GM20000 (cell line): ENCODE data around the gene FUBP1.

Experiments used
- DNase-seq: peaks from one replicate; pipeline ENCODE4 v3.0.0; 2012; ENCODE audit warnings: low spot score
- TF ChIP-seq, protein P1 (sequence below): IDR thresholded peaks from 2 replicates; pipeline ENCODE4 v1.5.1; 2012; ENCODE audit warnings: mild to moderate bottlenecking, control low read depth; ENCODE audit errors: extremely low read depth, missing control alignments

The FUBP1 gene

DNA sequence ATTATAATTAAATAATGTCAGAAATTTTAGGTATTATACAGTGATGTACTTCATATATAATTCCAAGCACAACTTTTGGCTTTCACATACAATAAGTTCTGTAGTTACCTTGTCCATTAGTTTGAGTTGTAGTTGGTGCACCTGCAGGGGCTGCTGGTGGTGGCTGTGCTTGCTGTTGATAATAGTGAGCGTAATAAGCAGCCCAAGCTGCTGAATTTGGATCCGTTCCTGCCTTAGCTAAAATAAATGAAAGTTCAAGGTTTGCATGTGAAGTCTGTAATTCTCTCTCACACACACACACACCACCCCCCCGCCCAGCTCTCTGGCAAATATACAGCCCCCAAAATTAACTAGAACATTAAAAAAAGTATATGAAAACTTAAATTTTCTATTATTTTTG lies 22.4 kb downstream of the FUBP1 start:
- TF ChIP-seq, protein P1, sequence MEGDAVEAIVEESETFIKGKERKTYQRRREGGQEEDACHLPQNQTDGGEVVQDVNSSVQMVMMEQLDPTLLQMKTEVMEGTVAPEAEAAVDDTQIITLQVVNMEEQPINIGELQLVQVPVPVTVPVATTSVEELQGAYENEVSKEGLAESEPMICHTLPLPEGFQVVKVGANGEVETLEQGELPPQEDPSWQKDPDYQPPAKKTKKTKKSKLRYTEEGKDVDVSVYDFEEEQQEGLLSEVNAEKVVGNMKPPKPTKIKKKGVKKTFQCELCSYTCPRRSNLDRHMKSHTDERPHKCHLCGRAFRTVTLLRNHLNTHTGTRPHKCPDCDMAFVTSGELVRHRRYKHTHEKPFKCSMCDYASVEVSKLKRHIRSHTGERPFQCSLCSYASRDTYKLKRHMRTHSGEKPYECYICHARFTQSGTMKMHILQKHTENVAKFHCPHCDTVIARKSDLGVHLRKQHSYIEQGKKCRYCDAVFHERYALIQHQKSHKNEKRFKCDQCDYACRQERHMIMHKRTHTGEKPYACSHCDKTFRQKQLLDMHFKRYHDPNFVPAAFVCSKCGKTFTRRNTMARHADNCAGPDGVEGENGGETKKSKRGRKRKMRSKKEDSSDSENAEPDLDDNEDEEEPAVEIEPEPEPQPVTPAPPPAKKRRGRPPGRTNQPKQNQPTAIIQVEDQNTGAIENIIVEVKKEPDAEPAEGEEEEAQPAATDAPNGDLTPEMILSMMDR, result no peak
- no peak for DNase-seq

DNA sequence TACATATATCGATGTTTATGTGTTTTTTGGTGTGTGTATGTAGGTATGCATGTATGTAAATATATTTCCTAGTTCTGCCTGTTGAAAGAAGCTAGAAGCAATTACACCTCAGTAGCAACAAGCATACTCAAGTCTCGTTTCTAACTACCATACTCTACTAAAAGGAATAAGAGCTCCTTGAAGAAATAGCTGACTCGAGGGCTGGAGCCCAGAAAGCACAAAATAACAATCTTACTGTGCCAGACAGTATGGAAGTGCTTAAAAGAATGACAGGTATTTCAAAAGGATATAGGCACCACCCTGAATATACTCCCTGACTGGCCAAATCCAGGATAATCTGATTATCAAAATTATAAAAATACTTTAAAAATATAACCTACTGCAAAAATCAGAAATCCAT lies 23.2 kb downstream of the FUBP1 start:
- no peak for DNase-seq

DNA sequence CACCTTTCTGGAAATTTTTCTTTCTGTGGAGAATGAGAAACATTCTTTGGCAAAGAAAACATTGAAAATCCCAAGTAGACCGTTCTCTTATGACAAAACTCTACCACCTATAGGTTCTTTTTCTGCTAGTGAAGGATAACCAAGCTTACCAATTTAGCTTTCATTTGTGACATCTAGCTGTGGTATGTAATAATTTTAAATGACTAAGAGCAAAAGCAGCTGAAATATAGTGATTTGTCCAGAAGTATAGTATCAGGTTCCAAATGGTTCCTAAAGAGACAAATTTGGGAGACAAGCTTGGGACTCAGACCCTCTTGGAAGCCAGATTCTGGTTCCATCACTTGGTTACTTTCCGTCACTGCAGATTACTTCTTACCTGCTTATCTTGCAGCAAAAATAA lies 24.4 kb downstream of the FUBP1 start:
- TF ChIP-seq, protein P1, result no peak
- no peak for DNase-seq

More for the DNA sequence above, 23.2 kb downstream of the FUBP1 start:
- TF ChIP-seq, protein P1, result no peak

DNA sequence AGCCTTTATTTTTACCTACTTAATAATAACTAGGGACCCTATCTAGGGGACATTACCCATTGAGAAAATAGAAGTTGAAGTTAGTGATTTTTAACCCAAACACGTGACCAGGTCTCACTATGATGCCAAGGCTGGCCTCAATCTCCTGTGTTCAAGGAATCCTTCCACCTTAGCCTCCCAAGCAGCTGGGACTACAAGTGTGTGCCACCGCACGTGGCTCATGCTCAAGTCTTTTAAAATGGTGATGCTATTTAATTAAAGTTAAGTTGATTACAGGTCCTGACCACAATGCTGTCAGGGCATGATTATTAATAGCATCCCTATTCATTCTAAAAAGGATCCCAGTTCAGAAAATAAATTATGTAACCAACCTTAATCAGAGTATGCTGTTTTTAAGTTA lies 25.0 kb downstream of the FUBP1 start:
- no peak for DNase-seq
- TF ChIP-seq, protein P1, result no peak

DNA sequence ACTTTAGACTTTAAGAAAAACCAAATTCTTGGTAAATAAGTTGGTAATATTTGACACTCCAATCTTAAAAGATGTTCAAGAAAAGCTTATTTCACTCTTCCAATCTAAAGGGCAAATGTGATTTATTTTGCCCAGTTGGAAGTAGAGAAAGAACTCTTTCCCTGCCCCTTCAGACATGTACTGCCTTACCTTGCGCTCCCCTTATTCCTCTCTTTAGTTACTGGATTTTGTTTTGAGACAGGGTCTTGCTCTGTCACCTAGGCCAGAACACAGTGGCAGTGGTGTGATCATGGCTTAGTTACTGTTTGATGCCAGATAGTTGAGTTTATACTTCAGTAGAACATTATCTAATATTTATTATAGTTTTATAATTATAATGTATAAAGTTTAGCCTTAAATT lies 27.5 kb downstream of the FUBP1 start:
- TF ChIP-seq, protein P1, result no peak
- no peak for DNase-seq

DNA sequence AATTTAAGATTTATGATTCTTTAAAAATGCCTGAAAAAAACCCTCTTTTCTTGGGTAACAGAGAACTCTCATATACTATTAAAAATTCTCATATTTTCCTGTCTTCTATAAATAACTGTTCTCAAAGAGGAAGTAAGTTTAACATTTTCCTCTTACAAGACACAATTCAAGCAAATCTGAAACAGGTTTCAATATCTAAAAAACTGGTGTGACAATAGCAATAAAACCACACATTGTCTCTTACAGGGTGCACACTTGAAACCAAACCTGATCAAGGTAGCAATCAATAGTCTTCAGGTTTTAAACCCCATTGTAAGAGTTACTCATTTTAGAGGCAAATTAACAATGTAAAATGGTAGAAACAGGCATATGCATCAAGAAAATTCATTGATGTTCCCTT lies 28.0 kb downstream of the FUBP1 start:
- TF ChIP-seq, protein P1, result no peak
- DNase-seq, result no peak

DNA sequence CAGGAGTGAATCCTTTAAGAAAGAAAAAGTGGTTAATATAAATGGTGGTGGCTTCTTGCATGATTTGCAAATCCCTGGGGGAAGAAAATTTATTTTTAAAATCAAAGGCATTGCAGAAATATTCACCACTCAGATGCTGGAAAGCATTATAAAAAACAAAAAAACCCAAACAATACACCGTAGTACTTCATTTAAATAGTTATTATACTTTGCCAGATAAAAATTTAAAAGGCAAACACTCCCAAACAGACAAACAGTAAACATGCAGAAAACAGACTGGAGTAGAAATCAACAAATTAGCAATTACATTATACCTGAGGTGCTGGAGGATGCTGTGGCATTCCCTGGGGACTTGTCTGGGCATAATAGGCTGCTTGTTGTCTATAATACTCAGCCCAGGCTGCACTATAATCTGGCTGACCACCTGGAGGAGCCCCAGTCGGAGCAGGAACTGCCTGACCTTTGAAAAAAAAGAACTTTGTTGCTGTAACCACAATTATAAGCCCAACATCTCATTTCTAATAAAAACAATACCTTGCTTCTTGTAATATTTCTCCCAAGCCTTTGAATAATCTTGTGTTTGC lies 29.9 kb downstream of the FUBP1 start:
- TF ChIP-seq, protein P1, result no peak

More for the DNA sequence above, 29.9 kb downstream of the FUBP1 start:
- no peak for DNase-seq
